ENCODE data around the gene CHD1.

GRCh38 chr5:98906756-98907355 lies 22.0 kb downstream of the CHD1 start:
- no peak for TF ChIP-seq CTCF (IDR thresholded peaks at IDR 0.05)
- TF ChIP-seq POLR2A (IDR thresholded peaks at IDR 0.05) = no peak

Data from upper lobe of left lung (tissue), 4 donors.